ENCODE results near the gene TMEM14B. TPM values are rescaled to one million over a fixed set of nuclear protein-coding genes. Genes with fewer than 3 reads are reported as not detected.

TMEM14B gene
- polyA plus RNA-seq, 1 experiment = 52.4 TPM

GRCh38 chr6:10800810-10801209 lies 53.2 kb downstream of the TMEM14B start:
- POLR2A ChIA-PET = no interaction called here
- no peak for DNase-seq (ENCODE audit: low read depth)
- no peak for TF ChIP-seq CTCF (IDR thresholded peaks at IDR 0.05; ENCODE audit: insufficient read depth, low read depth, low read length)
- CTCF ChIA-PET = interaction anchor here (0.7 to 4.5 kb wide), 5 partner anchors 72 to 320 kb away, joined by 3 to 92 read pairs (median 5); no protein-coding TSS in a partner anchor
- Histone ChIP-seq H3K27me3 (ENCODE audit: control insufficient read depth, insufficient read depth, low read length) (no peaks in the 10 kb centered on the region), H3K4me3 (ENCODE audit: low read depth, low read length) (no peak overlapping the region), H3K36me3 (ENCODE audit: control insufficient read depth, insufficient read depth, low read length) (no peaks in the 10 kb centered on the region)

- CTCF ChIA-PET = interaction anchor here (0.7 to 4.5 kb wide), 12 partner anchors 8 to 330 kb away, joined by 3 to 92 read pairs (median 4); no protein-coding TSS in a partner anchor
Observed at GRCh38 chr6:10801224-10801848, 53.7 kb downstream of the TMEM14B start.

More at GRCh38 chr6:10801224-10801848, 53.7 kb downstream of the TMEM14B start:
- Histone ChIP-seq H3K27me3 (ENCODE audit: control insufficient read depth, insufficient read depth, low read length) (no peaks in the 10 kb centered on the region), H3K36me3 (ENCODE audit: control insufficient read depth, insufficient read depth, low read length) (no peaks in the 10 kb centered on the region), H3K4me3 (ENCODE audit: low read depth, low read length) (no peak overlapping the region)
- DNase-seq (ENCODE audit: low read depth) = no peak
- POLR2A ChIA-PET = no interaction called here
- peak; percentile 100 for TF ChIP-seq CTCF (IDR thresholded peaks at IDR 0.05; ENCODE audit: insufficient read depth, low read depth, low read length)

Small RNAs within 50 kb of the gene (small RNA-seq; reads per million reads assigned to genes)
- gene RNA5SP203 (ENCODE audit: insufficient read length, low read depth, low replicate concordance) = not detected

Other genes starting within 250 kb of the TMEM14B start
- 0.04 and 0.11 TPM in 2 replicates for gene GCNT2, start 226.5 kb upstream of the TMEM14B start, polyA plus RNA-seq (2011; rRNA removed)
- 0.28 and 0.74 TPM in 2 replicates for gene C6orf52, start 53.2 kb upstream of the TMEM14B start, polyA plus RNA-seq (2011; rRNA removed)
- 10.8 and 15.3 TPM in 2 replicates for gene PAK1IP1, start 52.8 kb upstream of the TMEM14B start, polyA plus RNA-seq (2011; rRNA removed)
- 210 and 226 TPM in 2 replicates for gene TMEM14C, start 24.7 kb upstream of the TMEM14B start, polyA plus RNA-seq (2011; rRNA removed)
- not detected in 2 replicates for gene MAK, start 90.7 kb downstream of the TMEM14B start, polyA plus RNA-seq (2011; rRNA removed)
- not detected in 2 replicates for gene GCM2, start 134.2 kb downstream of the TMEM14B start, polyA plus RNA-seq (2011; rRNA removed)
- gene SYCP2L, start 139.2 kb downstream of the TMEM14B start, polyA plus RNA-seq (2011; rRNA removed) = 0.04 TPM in 1 of 2 replicates, not detected in the other

Data from BJ (cell line).